Stimulated activated CD8-positive, alpha-beta memory T cell treated with anti-CD3 and anti-CD28 coated beads, Interleukin-7, amount 100 ng/mL, for 4 hours (primary cell): ENCODE measurements around the gene GGA1.

Experiments used
- DNase-seq, 2 donors: peaks; one replicate each; pipeline ENCODE4 v3.0.0-alpha.2; 2020; ENCODE audit warnings: low read depth in 2 of 2

The GGA1 gene, protein sequence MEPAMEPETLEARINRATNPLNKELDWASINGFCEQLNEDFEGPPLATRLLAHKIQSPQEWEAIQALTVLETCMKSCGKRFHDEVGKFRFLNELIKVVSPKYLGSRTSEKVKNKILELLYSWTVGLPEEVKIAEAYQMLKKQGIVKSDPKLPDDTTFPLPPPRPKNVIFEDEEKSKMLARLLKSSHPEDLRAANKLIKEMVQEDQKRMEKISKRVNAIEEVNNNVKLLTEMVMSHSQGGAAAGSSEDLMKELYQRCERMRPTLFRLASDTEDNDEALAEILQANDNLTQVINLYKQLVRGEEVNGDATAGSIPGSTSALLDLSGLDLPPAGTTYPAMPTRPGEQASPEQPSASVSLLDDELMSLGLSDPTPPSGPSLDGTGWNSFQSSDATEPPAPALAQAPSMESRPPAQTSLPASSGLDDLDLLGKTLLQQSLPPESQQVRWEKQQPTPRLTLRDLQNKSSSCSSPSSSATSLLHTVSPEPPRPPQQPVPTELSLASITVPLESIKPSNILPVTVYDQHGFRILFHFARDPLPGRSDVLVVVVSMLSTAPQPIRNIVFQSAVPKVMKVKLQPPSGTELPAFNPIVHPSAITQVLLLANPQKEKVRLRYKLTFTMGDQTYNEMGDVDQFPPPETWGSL

DNA sequence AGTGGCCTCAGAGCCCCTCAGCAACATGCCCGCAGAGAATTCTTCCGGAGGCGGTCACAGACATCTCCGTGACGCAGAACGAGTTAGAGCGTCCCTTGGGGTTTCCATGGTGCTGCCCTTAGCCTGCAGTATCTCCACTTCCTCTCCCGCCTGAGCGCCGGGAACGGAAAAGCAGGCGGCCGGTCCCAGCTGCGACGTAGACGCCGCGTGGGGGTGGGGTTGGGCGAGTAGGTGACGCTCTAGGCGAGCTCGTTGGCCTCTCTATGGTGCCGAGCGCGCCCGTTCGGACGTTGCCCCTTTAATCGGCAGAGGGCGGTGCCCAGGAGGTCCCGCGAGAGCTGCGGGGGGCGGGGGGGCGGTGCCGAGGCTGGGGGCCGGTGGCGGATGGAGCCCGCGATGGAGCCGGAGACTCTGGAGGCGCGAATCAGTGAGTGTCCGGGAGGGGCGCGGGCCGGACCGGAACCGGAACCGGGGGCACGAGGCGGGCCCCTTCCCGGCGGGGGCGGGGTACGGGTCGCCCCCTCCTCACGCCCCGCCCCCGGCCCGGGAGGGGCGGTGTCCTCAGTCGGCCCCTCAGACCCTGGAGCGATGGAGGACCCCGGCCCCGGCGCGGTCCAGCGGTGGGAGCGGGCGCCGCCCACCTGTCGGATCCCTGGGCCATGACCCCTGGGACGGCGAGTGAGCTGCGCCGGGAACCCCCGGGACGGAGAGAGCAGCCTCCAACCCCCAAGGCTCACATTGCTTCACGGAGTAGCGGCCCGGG, at the start of gene GGA1:
Gene GGA1, plus strand, starts transcription at position 358 of the 763 bp plus-strand sequence. Its CDS starts 27 bp downstream, at position 385.
- DNase-seq: peak; percentile 93

DNA sequence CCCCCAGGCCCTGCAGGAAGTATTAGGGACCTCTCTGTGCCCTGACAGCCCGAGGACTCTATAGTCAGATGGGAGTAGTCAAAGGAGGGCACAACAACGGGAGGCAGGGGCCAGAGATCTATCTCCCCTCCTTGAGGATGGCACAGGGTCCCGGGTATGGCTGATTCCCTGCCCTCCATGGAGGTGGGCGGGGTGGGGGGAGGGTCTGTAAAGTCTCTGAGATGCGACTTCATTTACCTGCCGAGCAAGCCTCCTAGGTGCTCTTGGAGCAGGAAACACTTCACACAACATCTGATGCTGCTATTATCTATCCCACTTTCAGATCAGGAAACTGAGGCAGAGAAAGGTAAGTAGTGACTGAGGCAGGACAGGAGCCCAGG, 49.1 kb upstream of the GGA1 start:
- no peak for DNase-seq

DNA sequence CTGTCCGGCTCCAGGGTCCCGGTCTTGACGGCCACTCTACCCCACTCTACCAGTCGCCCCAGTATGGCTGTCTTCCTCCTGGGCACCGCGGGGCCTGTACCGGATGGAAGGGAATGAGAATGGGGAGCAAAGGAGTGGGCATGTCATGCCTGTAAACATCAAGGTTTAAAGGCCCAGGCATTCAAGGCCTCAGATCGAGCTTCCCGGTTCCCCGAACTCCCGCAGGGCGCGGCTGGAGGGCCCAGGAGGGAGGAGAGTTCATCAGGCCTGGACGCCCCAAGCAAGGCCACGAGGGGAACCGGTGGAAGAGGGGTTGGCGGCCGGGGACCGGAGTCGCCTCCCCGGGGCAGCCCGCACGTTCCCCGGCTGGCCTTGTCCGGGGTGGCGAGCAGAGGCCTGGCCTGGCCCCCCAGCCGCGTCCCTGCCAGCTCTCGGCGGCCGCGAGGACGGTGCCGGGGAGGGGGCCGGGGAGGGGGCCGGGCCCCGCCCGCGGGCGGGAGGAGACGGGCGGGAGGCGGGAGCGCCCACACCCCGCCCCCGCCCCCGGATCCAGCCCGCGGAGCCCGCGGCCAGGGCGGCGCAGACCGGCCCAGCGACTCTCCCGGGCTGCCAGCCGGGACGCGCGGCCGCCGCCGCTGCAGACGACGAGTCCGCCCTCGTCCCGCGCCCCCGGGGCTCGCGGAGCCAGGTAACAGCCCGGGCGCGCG, 48.6 kb upstream of the GGA1 start, which contains the start of gene CDC42EP1:
Gene CDC42EP1, plus strand, starts transcription at position 580 of the 707 bp plus-strand sequence. CDS start 5,870 bp downstream, outside the sequence.
- no peak for DNase-seq

DNA sequence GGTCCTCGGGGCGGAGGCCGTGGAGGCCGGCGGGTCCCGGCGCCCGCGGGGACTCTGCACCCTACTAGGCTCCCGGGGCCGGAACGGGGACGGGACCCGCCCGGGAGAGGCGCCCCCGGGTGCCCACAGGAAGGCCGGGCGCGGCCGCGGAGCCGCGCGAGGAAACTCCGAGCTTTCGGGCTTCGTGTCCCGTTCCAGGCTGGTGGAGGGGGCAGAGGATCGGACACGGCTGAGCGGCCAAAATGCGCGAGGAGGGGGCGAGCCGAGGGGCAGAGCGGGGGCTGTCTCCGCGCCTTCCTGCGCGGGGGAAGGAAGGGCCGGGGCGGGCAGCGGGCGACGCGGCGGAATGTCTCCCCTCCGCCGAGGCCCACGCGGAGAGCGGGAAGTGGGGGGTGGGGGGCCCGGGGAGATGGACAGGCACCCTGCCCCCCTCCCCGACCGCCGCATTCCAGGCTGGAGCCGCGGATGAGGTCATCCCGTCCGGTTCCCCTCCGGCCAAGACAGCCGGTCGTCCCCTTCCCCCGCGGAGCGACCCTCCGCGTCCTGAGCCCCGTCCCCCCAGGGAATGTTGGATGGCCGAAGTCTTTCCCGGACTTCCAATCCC, 47.9 kb upstream of the GGA1 start:
- no peak for DNase-seq

DNA sequence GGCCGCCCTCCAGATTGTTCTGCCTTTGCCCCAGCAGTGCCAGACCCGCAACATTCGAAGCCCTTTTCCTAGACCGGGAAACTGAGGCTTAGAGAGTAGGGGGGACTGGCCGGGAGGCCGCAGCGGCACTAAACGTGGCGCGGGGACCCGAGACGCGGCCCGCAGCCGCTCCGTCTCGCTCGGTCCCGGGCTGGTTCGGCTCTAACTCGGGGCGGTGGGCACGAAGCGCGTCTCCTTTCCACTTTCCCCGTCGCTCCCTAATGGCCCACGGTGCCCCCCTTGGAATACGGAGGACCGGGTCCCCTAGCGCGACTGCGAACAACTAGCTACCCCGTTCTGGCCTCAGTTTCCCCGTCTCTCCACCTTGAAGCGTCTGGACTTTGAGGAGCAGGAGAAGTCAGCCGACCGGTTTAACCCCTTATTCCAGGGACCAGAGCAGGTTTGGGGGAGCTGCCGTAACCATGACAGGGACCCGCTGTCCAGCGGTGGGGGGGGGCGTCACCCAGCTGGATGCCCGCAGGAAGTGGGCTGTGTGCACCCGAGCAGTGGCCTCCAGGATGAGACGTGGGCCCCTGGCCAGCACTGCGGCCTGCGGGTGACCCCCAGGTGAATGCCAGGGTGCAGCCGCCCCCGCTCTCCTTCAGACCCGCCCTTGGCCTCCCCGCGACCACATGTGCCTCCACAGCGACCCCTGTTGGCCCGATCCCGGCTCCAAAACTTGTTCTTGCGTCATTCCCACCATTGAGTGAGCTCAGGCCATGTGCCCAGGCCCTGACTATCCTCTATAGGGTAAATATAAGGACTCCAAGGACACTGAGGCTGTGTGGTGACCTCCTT, 47.2 kb upstream of the GGA1 start:
- DNase-seq: peak; percentile 64 to 70

DNA sequence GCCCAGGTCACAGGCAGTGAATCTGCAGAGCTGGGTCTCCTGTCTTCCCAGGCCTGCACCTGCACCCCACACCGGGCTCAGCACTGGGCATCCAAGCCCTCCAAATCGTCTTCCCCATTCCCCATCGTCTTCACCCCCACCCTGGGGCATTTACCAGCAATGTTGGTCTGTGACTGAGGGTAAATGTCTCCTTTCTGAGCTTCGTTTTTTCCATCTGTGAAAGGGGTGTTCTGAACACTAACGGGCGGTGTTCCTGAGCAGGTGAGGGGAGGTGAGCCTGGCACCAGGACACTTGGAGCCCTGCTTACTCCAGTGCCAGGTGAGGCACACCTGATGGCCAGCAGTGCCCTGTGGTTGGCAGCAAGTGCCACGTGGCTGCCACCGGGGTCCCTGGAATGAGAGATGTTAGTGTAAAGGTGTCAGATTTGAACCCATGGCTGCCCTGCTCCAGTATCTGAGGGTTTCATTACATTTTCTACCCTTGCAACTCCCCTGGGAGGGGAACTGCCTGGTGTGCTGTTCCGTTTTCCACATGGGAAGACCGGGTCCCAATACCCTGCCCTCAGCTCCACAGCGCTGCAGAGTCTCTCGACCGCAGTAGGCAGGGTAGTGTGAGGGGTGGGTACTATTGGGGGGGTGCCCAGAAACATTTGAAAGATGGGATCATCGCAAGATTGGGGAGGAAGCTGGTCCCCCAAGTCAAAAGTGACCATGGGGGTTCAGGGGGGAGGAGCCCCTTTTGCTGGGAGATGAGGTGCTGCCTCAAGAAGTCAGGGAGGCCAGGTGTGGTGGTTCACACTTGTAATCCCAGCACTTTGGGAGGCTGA, 46.4 kb upstream of the GGA1 start:
- DNase-seq: no peak

DNA sequence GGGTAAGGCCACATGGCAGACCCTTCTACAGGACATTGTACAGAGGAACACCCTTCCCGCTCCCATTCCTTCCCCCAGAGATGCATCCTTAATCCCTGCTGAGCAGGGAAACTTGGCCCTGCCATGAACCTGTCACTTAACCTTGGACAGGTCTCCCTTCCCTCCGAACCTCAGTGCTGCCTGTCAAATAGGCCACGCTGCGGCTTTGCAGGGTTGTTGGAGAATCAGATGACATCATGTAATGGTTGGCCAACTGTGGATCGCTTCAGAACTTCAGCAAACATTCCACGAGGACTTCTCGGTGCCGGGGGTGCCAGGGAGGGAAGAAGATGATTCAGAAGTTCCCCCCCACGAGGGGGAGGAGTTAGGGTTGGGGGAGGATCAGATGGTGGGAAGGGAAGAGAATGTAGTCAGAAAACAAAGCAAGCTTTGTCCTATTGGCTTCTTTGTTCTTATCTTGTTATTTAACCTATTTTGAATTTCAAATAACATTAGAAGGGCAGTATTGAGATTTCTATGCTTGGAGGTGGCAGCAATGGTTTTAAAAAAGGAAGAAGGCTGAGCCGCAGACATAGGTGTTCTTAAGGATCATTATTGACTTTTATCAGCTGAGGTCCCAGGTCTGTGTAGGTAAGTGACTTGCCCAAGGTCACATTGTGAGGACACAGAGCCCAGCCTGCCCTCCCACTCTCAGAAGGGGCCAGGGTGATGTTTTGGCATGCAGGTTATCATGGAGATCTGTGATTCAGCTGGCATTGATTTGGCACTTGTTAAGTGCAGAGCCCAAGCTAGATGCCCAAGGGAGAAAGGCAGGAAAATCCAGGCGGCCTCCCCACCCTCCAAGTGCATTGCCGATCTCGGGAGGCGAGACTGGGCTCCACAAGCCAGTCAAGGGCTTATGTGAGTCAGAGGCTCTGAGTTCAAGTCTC, 45.2 kb upstream of the GGA1 start:
- DNase-seq: no peak

DNA sequence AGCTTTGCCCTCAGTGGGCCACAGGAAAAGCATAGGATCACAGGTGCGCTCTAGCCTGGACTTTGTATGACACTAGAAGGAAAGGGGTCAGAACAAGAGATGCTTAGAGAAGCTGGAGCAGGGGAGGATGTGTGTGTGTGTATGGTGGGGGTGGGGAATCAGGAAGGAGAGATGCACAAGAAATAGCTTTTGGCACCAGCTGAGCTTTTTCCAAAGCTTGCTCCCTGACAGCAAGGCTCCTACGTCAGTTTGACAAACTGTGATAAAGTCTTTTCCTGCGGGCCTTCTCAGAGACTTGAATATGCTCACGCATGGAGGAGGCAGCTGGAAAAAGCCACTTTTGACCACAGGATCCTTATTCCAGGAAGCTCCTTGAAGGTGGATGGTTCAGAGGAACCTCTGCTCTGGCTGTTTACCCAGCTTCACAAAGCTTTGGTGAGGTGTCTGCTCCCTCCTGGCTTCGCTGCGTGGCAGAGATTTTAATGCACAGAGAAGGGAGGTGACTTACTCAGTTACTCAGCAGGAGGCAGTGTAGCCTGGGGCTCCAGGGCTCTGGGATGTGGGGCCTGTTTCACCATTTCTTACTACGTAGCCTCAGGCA, 44.4 kb upstream of the GGA1 start:
- no peak for DNase-seq

DNA sequence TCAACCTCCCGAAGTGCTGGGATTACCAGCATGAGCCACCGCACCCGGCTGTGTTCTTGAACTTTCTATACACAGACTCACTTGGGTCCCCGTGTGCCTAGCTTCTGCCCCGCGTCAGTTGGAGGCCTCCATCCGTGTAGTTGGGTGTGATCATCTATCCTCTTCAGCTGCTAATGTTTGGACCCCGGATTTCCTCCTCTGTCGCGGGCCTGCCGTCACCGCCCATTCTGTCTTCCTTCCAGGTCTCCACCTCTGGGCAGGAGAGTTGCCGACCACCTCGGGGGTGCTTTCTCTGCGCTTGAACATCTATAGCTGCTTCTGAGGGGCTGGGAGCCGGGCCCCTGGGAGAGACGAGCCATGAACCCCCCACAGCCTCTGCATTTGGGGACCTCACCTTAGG, 42.8 kb upstream of the GGA1 start:
- no peak for DNase-seq

DNA sequence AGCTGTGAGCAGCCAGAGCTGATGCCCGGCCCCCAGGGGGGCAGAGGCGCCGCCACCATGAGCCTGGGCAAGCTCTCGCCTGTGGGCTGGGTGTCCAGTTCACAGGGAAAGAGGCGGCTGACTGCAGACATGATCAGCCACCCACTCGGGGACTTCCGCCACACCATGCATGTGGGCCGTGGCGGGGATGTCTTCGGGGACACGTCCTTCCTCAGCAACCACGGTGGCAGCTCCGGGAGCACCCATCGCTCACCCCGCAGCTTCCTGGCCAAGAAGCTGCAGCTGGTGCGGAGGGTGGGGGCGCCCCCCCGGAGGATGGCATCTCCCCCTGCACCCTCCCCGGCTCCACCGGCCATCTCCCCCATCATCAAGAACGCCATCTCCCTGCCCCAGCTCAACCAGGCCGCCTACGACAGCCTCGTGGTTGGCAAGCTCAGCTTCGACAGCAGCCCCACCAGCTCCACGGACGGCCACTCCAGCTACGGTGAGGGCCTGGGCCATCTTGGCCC, 42.3 kb upstream of the GGA1 start:
- peak in 1 of 2 donors; percentile 50 for DNase-seq

DNA sequence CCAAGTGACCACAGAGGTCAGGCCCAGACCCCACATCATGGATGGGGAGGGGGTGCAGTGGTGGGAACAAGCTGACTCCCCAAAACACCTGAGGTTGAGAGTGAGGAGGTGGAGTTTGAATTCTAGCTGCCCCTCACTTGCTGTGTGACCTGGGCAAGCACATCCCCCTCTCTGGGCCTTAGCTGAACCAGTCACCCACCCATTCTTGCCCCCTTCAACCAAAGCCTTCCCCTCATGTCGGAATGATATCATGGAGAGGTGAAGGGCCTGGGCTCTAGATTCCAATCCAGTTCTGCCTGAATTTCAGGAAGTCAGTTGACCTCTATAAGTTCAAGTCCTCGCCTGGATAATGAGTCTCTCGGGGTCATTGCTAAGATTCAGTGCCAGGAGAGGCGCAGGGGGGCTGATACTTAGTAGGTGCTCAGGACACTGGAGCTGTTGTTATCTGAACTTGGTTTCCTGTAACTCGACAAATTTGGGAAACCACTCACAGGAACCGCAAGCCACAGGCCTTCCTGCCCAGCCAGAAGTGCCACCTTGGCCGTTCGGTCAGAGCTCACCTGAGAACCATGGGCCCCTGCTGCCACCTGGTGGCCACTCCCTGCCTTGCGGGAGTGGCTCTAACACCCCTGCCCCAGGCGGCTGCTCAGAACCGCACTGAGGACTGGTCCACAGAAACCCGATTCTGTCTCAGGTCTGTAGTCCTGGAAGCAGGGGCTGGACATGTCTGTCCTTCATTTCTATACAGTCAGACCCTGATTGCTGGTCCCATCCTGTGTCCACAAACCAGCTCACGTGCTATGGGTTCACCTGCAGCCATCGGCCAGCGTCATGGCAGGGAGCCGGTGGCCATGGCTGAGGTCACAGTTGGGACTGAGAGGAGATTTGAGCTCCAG, 41.5 kb upstream of the GGA1 start:
- peak; percentile 76 to 82 for DNase-seq

DNA sequence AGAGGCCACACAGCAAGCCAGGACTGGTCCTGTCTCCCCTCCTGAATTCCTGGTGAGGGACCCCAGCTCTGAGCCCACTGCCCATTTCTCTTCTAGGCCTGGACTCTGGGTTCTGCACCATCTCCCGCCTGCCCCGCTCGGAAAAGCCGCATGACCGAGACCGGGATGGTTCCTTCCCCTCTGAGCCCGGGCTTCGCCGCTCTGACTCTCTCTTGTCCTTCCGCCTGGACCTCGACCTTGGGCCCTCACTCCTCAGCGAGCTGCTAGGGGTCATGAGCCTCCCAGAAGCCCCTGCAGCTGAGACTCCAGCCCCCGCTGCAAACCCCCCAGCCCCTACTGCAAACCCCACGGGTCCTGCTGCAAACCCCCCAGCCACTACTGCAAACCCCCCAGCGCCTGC, 40.6 kb upstream of the GGA1 start:
- DNase-seq: no peak

DNA sequence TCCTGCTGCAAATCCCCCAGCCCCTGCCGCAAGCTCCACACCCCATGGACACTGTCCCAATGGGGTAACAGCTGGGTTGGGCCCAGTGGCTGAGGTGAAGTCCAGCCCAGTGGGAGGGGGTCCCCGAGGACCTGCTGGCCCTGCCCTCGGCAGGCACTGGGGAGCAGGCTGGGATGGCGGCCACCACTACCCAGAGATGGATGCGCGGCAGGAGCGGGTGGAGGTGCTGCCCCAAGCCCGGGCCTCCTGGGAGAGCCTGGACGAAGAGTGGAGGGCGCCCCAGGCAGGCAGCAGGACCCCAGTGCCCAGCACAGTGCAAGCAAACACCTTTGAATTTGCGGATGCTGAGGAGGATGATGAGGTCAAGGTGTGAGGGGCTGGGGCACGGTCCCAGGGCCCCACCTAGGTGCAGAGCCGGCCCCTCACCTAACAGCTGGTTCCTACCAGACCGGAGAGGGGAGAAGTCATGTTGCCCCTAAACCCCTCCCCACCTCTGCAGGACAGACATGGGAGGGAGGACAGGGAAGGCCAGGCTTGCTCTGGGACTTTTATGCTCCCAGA, 40.1 kb upstream of the GGA1 start:
- no peak for DNase-seq

DNA sequence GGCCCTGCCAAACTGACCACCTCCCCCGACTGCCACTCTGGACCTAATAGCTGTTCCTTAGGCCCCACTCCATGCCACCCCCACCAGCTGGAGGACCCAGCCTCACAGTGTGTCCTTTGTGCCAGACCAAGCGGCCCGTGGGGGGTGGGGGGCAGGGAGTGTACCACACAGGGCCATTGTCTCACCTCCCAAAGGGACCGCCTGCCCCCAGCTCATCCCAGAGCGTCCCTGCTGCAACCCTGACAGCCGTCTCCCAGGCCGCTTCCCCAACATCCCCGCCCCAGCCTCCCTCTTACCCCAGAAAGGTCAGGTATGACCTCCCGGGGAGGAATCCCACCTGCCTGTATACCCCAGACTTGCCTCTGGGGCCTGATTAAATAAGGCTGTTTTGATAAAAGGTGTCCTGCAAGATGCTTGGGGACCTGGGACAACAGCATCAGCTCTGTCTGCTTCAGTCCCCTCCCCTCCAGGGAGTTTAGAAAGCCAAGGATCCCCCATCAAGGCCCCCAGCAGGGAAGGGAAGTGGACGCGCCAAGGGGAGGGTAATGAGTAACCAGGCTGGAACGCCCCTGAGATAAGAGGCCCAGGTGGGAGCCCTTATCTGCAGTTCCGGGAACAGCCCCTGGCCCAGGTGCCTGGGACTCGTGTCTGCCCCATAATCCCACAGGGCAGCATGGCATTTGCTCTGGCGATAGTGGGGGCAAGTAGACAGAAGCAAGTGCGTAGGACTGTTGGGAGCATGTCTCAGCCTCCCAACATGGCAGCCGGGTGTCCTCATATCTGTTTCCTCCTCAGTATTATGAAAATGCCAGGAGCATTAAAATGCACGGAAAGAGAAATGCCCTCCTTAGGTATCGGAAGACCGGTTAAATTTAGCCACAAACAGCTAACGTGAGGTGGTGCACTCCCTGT, 39.4 kb upstream of the GGA1 start:
- DNase-seq: no peak

DNA sequence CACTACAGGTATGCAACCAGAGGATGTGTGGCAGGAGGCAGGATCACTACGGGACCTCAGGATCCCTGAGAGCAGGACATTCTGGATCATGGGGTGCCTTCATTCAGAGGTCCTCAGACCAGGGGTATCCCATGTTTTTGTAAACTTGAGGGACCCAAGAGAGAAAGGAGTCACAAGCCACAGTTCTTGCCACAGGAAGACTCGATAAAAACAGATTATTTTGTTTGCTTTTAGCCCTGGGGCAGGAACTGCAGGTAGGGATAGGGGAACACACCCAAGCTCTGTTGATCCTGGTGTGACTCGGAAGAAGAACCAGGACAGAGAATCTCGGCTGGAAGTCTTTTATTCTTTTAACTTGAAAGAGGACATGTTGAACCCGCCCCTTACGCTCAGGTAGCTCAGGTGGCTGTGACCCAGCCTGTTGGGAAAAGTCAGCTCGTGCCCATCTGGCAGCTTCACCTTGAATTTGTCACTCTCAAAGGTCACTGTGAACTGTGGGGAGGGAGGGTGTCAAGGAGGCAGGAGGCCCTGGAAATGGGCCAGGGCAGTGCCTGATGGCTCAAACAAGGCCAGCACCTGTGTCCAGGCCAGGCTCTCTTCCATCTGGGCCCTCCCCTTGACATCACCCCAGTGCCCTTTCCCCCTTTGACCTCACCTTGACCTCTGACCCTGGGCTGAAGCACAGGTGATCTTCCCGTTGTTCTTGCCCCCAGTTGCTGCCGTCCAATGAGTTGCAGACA, 38.5 kb upstream of the GGA1 start:
- no peak for DNase-seq
